Measurements from ENCODE around the gene CCL13.

GRCh38 chr17:34366529-34367107, 10.3 kb downstream of the CCL13 start:
- TF ChIP-seq, protein P1, sequence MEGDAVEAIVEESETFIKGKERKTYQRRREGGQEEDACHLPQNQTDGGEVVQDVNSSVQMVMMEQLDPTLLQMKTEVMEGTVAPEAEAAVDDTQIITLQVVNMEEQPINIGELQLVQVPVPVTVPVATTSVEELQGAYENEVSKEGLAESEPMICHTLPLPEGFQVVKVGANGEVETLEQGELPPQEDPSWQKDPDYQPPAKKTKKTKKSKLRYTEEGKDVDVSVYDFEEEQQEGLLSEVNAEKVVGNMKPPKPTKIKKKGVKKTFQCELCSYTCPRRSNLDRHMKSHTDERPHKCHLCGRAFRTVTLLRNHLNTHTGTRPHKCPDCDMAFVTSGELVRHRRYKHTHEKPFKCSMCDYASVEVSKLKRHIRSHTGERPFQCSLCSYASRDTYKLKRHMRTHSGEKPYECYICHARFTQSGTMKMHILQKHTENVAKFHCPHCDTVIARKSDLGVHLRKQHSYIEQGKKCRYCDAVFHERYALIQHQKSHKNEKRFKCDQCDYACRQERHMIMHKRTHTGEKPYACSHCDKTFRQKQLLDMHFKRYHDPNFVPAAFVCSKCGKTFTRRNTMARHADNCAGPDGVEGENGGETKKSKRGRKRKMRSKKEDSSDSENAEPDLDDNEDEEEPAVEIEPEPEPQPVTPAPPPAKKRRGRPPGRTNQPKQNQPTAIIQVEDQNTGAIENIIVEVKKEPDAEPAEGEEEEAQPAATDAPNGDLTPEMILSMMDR (tag by site-specific recombination; IDR thresholded peaks at IDR 0.05): no peak
- no peak for TF ChIP-seq ZNF549 (tag by site-specific recombination; IDR thresholded peaks at IDR 0.05)
- no peak for TF ChIP-seq ZNF747 (tag by site-specific recombination; IDR thresholded peaks at IDR 0.05)
- no peak for TF ChIP-seq ZNF664 (tag by site-specific recombination; IDR thresholded peaks at IDR 0.05)
- TF ChIP-seq ZNF548 (tag by site-specific recombination; IDR thresholded peaks at IDR 0.05): no peak
- no peak for TF ChIP-seq ZNF629 (tag by site-specific recombination; IDR thresholded peaks at IDR 0.05)

Data from HEK293 (cell line).